ENCODE data around the gene SHH.

GRCh38 chr7:155766386-155766785 lies 45.9 kb downstream of the SHH start:
- TF ChIP-seq CTCF (conservative IDR thresholded peaks at IDR 0.05; ENCODE audit: low read depth in 2 of 2) (no peak), POLR2AphosphoS5 (IDR thresholded peaks at IDR 0.05; ENCODE audit: low read depth) (no peak), JUNB (IDR thresholded peaks at IDR 0.05; ENCODE audit: unreplicated experiment) (no peak), EZH2 (IDR thresholded peaks at IDR 0.05; ENCODE audit: low read depth, unreplicated experiment) (no peak)

Data from GM23338 (cell line).